K562 (cell line): Measurements from ENCODE around the gene SOSTDC1.
"Not testable (repeated sequence)": the region's sequence is repeated elsewhere in the genome, so short reads cannot be mapped to it uniquely, and the experiment has no call there.

Source experiments
- CBFB ChIP-seq: sonication (generic); formaldehyde crosslinking; IDR thresholded peaks from 2 replicates; pipeline ENCODE4 v1.4.0; 2020; ENCODE audit warnings: mild to moderate bottlenecking, missing genetic modification reagents
- CBX5 ChIP-seq: IDR thresholded peaks from 2 replicates; pipeline ENCODE4 v1.6.1; 2014; ENCODE audit warnings: low read depth, borderline replicate concordance
- EGR1 ChIP-seq: fragments of 450-650 bp; conservative IDR thresholded peaks from 2 replicates; pipeline ENCODE4 v1.6.1; 2017; ENCODE audit warnings: mild to moderate bottlenecking
- HMGN3 ChIP-seq: IDR thresholded peaks from 2 replicates; pipeline ENCODE4 v1.6.1; 2011; ENCODE audit warnings: borderline replicate concordance, low read depth, mild to moderate bottlenecking, mixed read lengths, low read length; ENCODE audit not compliant: insufficient read length; ENCODE audit errors: extremely low read depth
- MAFK ChIP-seq: IDR thresholded peaks from 2 replicates; pipeline ENCODE4 v1.6.1; 2011; ENCODE audit warnings: low read length, improper control_type of control experiment
- MEIS2 ChIP-seq: fragments of 450-650 bp; IDR thresholded peaks from 2 replicates; pipeline ENCODE4 v1.6.1; 2014; ENCODE audit warnings: mild to moderate bottlenecking; ENCODE audit not compliant: partially characterized antibody
- NFYB ChIP-seq: IDR thresholded peaks from 2 replicates; pipeline ENCODE4 v1.6.1; 2011; ENCODE audit warnings: mild to moderate bottlenecking, moderate library complexity; ENCODE audit not compliant: insufficient read length; ENCODE audit errors: extremely low read depth
- NR2C2 ChIP-seq, 2 experiments: fragments of 200-800 bp in 1 of 2; sonication (Bioruptor generic) in 1 of 2; sonication (generic) in 1 of 2; formaldehyde crosslinking in 1 of 2; IDR thresholded peaks; 2 replicates each; pipeline versions ENCODE4 v1.6.1 to v1.8.0; 2016 to 2022; ENCODE audit warnings: mild to moderate bottlenecking in 1 of 2, missing compliant biosample characterization in 1 of 2, missing genetic modification characterization in 1 of 2, missing genetic modification reagents in 1 of 2
- POLR2AphosphoS5 ChIP-seq: IDR thresholded peaks from 2 replicates; pipeline ENCODE4 v1.6.1; 2011; ENCODE audit warnings: mild to moderate bottlenecking, low read depth, low read length, moderate library complexity; ENCODE audit not compliant: control insufficient read depth, insufficient read depth
- ZKSCAN1 ChIP-seq: fragments of 150-350 bp; IDR thresholded peaks from 2 replicates; pipeline ENCODE4 v1.6.1; 2016; ENCODE audit warnings: low read depth, low read length
- TF ChIP-seq, protein P1 (sequence below): fragments of 200-800 bp; sonication (Bioruptor generic); IDR thresholded peaks from 2 replicates; pipeline ENCODE4 v1.6.1; 2017; ENCODE audit warnings: missing genetic modification characterization, missing compliant biosample characterization
- TF ChIP-seq, protein P2 (sequence below): sonication (generic); formaldehyde crosslinking; IDR thresholded peaks from 2 replicates; pipeline ENCODE4 v1.9.0; 2022; ENCODE audit warnings: mild to moderate bottlenecking, missing genetic modification reagents
- TF ChIP-seq, protein P3 (sequence below), 2 experiments: fragments of 450-650 bp; formaldehyde crosslinking in 1 of 2; IDR thresholded peaks; 2 replicates each; pipeline versions ENCODE4 v1.4.0 to v1.6.1; 2014 to 2020; ENCODE audit warnings: mild to moderate bottlenecking in 2 of 2, borderline replicate concordance in 1 of 2, low read depth in 1 of 2

DNA sequence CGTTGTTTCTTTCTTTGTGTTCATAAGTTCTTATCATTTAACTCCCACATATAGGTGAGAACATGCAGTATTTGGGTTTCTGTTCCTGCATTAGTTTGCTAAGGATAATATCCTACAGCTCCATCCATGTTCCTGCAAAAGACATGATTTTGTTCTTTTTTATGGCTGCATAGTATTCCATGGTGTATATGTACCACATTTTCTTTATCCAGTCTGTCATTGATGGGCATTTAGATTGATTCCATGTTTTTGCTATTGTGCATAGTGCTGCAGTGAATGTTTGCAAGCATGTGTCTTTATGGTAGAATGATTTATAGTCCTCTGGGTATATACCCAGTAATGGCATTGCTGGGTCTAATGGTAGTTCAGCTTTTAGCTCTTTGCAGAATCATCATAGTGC is 9.2 kb downstream of the SOSTDC1 start:
- TF ChIP-seq NFYB; NR2C2 (CRISPR knock-in tag; IDR thresholded peaks at IDR 0.05); NR2C2 (tag; IDR thresholded peaks at IDR 0.05); CBFB (CRISPR knock-in tag); ZKSCAN1; POLR2AphosphoS5; EGR1; MEIS2; HMGN3; MAFK; CBX5: not testable (repeated sequence)
- TF ChIP-seq, protein P1, sequence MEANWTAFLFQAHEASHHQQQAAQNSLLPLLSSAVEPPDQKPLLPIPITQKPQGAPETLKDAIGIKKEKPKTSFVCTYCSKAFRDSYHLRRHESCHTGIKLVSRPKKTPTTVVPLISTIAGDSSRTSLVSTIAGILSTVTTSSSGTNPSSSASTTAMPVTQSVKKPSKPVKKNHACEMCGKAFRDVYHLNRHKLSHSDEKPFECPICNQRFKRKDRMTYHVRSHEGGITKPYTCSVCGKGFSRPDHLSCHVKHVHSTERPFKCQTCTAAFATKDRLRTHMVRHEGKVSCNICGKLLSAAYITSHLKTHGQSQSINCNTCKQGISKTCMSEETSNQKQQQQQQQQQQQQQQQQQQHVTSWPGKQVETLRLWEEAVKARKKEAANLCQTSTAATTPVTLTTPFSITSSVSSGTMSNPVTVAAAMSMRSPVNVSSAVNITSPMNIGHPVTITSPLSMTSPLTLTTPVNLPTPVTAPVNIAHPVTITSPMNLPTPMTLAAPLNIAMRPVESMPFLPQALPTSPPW (CRISPR knock-in tag), result not testable (repeated sequence)
- TF ChIP-seq, protein P2, sequence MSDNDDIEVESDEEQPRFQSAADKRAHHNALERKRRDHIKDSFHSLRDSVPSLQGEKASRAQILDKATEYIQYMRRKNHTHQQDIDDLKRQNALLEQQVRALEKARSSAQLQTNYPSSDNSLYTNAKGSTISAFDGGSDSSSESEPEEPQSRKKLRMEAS (CRISPR knock-in tag), result not testable (repeated sequence)
- TF ChIP-seq, protein P3, sequence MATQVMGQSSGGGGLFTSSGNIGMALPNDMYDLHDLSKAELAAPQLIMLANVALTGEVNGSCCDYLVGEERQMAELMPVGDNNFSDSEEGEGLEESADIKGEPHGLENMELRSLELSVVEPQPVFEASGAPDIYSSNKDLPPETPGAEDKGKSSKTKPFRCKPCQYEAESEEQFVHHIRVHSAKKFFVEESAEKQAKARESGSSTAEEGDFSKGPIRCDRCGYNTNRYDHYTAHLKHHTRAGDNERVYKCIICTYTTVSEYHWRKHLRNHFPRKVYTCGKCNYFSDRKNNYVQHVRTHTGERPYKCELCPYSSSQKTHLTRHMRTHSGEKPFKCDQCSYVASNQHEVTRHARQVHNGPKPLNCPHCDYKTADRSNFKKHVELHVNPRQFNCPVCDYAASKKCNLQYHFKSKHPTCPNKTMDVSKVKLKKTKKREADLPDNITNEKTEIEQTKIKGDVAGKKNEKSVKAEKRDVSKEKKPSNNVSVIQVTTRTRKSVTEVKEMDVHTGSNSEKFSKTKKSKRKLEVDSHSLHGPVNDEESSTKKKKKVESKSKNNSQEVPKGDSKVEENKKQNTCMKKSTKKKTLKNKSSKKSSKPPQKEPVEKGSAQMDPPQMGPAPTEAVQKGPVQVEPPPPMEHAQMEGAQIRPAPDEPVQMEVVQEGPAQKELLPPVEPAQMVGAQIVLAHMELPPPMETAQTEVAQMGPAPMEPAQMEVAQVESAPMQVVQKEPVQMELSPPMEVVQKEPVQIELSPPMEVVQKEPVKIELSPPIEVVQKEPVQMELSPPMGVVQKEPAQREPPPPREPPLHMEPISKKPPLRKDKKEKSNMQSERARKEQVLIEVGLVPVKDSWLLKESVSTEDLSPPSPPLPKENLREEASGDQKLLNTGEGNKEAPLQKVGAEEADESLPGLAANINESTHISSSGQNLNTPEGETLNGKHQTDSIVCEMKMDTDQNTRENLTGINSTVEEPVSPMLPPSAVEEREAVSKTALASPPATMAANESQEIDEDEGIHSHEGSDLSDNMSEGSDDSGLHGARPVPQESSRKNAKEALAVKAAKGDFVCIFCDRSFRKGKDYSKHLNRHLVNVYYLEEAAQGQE (IDR thresholded peaks at IDR 0.05; ENCODE audit: borderline replicate concordance), result not testable (repeated sequence)
- TF ChIP-seq, protein P3 (CRISPR knock-in tag; IDR thresholded peaks at IDR 0.05; ENCODE audit: low read depth), result not testable (repeated sequence)
